ENCODE results near the gene CCDC107.

DNA sequence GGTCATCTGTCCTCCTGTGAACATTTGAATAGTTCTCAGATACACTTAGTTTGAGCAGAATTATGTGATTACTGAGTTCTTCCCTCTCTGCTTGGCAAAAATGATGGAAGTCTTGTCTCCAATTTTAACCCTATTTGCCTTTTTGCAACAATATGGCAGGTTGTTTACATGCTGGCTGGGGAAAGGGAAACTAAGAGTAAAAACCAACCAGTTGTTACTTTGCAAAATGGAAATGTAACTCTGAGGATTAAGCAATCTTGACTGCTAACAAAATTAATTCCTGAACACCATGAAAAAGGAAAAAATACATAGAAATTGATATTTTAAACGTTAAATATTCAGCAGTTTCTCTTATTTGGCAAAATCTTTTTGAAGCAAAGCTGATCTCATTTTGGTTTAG, 18.5 kb upstream of the CCDC107 start:
- TF ChIP-seq POLR2A (IDR thresholded peaks at IDR 0.05): no peak
- TF ChIP-seq, protein P1, sequence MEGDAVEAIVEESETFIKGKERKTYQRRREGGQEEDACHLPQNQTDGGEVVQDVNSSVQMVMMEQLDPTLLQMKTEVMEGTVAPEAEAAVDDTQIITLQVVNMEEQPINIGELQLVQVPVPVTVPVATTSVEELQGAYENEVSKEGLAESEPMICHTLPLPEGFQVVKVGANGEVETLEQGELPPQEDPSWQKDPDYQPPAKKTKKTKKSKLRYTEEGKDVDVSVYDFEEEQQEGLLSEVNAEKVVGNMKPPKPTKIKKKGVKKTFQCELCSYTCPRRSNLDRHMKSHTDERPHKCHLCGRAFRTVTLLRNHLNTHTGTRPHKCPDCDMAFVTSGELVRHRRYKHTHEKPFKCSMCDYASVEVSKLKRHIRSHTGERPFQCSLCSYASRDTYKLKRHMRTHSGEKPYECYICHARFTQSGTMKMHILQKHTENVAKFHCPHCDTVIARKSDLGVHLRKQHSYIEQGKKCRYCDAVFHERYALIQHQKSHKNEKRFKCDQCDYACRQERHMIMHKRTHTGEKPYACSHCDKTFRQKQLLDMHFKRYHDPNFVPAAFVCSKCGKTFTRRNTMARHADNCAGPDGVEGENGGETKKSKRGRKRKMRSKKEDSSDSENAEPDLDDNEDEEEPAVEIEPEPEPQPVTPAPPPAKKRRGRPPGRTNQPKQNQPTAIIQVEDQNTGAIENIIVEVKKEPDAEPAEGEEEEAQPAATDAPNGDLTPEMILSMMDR (IDR thresholded peaks at IDR 0.05): no peak

All from adrenal gland (tissue), 5 donors.